ENCODE data around the gene MYB. TPM values are rescaled to one million over a fixed set of nuclear protein-coding genes. Genes with fewer than 3 reads are reported as not detected.

The MYB gene
- total RNA-seq, 1 donor from 2014 or later = 0.17 TPM

- no peak for DNase-seq
Observed at GRCh38 chr6:135251498-135252441, 70.7 kb downstream of the MYB start.

GRCh38 chr6:135254471-135254870, 73.4 kb downstream of the MYB start:
- DNase-seq = no peak

- DNase-seq = no peak
Observed at GRCh38 chr6:135256866-135257265, 75.8 kb downstream of the MYB start.

- DNase-seq = no peak
Observed at GRCh38 chr6:135257631-135258405, 76.7 kb downstream of the MYB start.

- DNase-seq = no peak
Observed at GRCh38 chr6:135258970-135259369, 77.9 kb downstream of the MYB start.

GRCh38 chr6:135260612-135261011, 79.5 kb downstream of the MYB start:
- DNase-seq = no peak

GRCh38 chr6:135261872-135262725, 81.0 kb downstream of the MYB start:
- DNase-seq = no peak

GRCh38 chr6:135265278-135265677, 84.2 kb downstream of the MYB start:
- no peak for DNase-seq

GRCh38 chr6:135266675-135267074, 85.6 kb downstream of the MYB start:
- DNase-seq = no peak

- DNase-seq = no peak
Observed at GRCh38 chr6:135267085-135267484, 86.0 kb downstream of the MYB start.

GRCh38 chr6:135268263-135268662, 87.2 kb downstream of the MYB start:
- DNase-seq = no peak

- DNase-seq = no peak
Observed at GRCh38 chr6:135268740-135269139, 87.6 kb downstream of the MYB start.

Other genes with a start within 250 kb of the MYB start
- 0.37 and 0.51 TPM in 2 replicates for gene ALDH8A1, start 231.2 kb upstream of the MYB start, total RNA-seq
- 106 and 170 TPM in 2 replicates for gene HBS1L, start 126.5 kb upstream of the MYB start, total RNA-seq